HG03575 (cell line): ENCODE results near the gene C17orf75.
"Not testable (repeated sequence)": the region's sequence is repeated elsewhere in the genome, so short reads cannot be mapped to it uniquely, and the experiment has no call there.

Experiments
- ATAC-seq: cut with Tn5 transposase; IDR thresholded peaks from one replicate; pipeline ENCODE4 v1.9.1; 2021; ENCODE audit not compliant: unreplicated experiment, insufficient number of reproducible peaks, low FRiP score; ENCODE audit errors: extremely low read depth

Gene C17orf75, protein sequence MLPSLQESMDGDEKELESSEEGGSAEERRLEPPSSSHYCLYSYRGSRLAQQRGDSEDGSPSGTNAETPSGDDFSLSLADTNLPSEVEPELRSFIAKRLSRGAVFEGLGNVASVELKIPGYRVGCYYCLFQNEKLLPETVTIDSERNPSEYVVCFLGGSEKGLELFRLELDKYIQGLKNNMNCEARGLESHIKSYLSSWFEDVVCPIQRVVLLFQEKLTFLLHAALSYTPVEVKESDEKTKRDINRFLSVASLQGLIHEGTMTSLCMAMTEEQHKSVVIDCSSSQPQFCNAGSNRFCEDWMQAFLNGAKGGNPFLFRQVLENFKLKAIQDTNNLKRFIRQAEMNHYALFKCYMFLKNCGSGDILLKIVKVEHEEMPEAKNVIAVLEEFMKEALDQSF

DNA sequence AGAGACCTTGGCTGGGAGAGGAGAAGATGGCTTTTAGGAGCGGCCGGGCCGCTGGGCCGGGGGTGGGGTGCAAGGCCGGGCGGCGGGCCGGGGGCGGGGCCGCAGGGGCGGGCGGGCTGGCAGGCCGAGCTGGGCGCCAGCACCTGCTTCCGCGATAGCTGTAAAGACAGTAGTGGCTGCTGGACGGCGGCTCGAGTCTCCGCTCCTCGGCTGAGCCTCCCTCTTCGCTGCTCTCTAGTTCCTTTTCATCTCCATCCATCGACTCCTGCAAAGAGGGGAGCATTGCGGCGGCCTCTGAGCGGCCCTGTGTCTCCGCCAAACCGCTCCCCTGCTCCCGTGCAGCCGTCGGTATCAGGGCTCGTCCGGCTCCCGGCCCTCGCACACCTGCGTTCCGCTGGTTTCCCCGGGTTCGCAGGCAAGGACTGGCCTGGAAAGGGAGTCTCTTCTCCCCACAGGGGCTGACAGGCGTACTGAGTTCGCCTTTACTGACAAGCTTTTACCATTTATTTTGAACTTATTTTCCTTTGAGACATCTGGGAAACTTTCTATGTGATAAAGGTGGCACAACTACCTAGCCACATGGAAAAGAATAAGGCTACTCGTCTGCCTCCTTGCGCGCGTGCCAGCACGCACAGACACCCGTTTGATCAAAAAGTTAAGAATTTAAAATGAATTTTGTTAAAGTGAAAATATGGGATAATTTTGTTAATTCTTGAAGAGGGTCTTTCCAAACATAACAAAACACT is at the start of gene C17orf75:
Gene C17orf75, minus strand, starts transcription at position 317 of the 746 bp plus-strand sequence. Its CDS starts 34 bp downstream, at position 283.
- no peak for ATAC-seq

- no peak for ATAC-seq
These were observed 46.9 kb upstream of the C17orf75 start for GRCh38 chr17:32388613-32389459.

DNA sequence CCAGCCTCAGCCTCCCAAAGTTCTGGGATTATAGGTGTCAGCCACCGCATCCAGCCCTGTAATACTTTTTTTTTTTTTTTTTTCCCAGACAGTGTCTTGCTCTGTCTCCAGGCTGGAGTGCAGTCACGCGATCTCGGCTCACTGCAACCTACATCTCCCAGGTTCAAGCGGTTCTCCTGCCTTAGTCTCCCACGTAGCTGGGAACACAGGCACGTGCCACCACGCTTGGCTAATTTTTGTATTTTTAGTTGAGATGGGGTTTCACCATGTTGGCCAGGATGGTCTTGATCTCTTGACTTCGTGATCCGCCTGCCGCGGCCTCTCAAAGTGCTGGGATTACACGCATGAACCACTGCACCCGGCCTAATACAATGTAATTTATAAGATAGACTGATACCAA is 46.2 kb upstream of the C17orf75 start:
- not testable (repeated sequence) for ATAC-seq

GRCh38 chr17:32386844-32387243 is 44.9 kb upstream of the C17orf75 start:
- no peak for ATAC-seq

GRCh38 chr17:32385971-32386370 is 44.0 kb upstream of the C17orf75 start:
- ATAC-seq = no peak

GRCh38 chr17:32385121-32385520 is 43.1 kb upstream of the C17orf75 start:
- ATAC-seq = no peak

- ATAC-seq = no peak
These were observed 42.0 kb upstream of the C17orf75 start for GRCh38 chr17:32383926-32384434.

DNA sequence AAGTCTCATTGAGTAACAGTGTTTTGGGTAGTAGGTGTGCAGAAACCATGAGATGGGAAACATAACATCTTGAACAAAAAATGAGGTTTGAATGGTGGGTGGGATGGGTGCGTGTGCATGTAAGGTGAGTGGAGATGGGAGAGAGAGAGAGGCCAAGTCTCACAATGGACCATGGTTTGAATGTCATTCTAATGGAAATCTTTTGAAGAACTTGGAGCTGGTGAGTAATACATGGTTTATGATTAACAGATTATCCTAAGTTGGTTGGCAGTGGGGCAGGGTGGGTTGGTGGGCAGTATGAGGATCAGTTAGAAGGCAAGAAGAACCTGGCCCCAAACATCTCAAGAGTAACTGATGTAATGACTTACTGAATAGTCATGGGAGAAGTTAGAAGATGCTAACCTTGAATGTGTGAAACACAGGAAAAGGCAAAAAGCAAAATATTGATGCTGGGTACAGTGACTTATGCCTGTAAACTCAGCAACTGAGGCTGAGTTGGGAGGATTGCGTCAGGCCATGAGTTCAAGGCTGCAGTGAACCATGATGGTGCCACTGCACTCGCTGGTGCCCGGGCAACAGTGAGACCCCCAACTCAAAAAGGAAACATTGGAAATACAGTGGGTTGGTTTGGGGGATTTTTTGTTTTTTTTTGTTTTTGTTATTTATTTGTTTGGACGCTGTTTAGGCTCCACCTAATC is 40.7 kb upstream of the C17orf75 start:
- no peak for ATAC-seq

DNA sequence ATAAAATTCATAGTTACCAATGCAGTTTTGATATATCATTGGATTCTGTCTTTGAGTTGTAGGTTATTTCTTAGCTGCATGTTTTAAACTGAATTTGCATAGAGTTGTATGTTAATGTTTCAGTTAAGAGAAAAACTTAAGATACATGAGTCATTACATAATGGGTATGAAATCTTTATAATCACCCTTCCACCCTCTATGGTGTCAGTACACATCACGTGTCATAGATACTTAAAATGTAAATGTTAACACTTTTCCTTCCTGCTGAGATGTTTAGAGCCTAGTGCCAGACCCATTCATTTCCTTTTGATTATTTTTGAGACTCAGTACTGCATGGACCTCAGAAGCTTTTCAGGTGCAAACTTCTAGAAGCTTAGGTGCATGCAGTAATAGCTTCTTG is 28.5 kb upstream of the C17orf75 start:
- no peak for ATAC-seq

DNA sequence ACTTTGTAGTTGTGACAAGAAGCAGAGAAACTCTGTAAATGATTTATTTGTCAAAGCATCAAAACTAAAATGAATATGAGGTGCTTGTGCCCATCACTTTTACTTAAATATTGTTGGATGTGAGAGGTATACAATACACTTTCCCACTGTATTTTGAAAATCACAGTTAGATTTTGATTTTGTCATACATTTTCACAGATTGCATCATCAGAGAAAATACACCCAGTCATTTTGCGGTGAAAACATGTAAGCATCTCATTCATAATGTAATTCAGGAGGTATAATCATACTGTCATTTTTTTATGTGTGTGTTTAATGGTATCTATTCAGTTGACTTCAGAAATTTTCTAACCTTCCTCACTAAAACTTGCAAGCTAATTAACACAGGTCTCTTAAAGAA is 19.3 kb upstream of the C17orf75 start:
- ATAC-seq = no peak

DNA sequence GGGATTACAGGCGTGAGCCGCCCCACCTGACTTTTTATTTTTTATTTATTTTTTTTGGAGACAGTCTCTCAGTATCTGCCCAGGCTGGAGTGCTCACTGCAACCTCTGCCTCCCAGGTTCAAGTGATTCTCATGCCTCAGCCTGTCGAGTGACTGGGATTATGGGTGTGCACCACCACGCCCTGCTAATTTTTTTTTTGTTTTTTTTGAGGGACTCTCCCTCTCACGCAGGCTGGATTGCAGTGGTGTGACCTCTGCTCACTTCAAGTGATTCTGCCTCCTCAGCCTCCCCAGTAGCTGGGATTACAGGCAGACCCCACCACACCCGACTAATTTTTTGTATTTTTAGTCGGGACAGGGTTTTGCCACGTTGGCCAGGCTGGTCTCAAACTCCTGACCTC is 15.6 kb upstream of the C17orf75 start:
- no peak for ATAC-seq

GRCh38 chr17:32356750-32357149 is 14.8 kb upstream of the C17orf75 start:
- no peak for ATAC-seq

DNA sequence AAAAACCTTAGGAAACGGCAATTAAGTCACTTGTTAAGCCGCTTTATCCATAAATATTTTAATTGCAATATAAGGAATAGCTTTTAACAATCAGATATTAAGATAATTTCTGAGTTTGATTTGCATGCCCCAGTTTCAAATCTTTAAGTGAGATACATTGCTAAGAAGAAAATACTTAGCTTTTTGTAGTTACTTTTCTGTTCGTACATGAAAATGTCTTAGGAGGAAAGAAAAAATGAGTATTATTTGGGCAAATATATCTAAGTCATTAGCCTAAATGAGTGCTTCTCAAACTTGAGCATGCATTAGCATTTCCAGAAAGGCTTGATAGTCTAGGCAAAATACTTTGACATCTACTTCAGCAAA is 14.4 kb upstream of the C17orf75 start:
- ATAC-seq = no peak

- no peak for ATAC-seq
These were observed 13.8 kb upstream of the C17orf75 start for GRCh38 chr17:32355649-32356377.

GRCh38 chr17:32352734-32353133 is 10.8 kb upstream of the C17orf75 start:
- not testable (repeated sequence) for ATAC-seq

DNA sequence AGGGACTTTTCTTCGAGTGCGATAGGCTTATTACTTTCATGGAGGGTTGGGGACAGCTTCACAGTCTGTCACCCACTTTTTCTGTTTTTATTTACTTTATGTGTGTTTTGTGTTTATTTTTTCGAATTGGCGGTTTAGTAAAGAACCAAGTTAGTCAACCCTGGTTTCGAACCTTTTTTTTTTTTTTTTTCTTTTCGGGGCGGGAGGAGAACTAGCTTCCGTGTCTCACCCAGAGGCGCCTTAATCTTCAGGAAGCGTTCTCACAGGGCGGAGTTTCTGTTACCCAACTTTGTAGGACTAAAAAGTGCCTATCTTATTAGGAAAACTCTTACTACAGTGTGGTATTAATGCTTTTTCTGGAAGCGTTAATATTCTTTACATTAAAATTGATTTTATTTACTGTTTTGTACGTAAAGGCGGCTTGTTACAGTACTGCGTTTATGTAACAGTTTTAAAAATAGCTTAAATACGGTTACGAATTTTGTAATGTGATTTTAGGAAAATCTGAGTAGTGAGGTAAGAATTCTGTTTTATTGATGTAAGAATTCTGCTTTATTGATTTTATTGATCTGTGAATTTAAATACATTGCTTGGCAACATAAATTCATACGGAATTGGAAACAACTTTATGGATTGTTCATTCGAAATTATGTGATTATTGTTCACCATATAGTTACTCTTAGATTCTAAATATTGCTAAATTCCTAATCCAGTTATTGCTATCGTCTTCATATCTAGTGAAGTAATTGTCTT is 8.9 kb upstream of the C17orf75 start:
- ATAC-seq = no peak

- peak; percentile 52 for ATAC-seq
These were observed 8.1 kb upstream of the C17orf75 start, which contains the start of gene ZNF207 for GRCh38 chr17:32349854-32350665. Gene ZNF207, plus strand, starts transcription at chr17:32350157. Its CDS starts 129 bp downstream, at chr17:32350286.
